Daoy (cell line): ENCODE measurements around the gene PARP8. TPM values are rescaled to one million over a fixed set of nuclear protein-coding genes. Genes with fewer than 3 reads are reported as not detected.
A peak's percentile ranks its signal among the peaks of the same experiment; 100 is the strongest.

Experiments used
- DNase-seq: peaks from one replicate; pipeline ENCODE4 v3.0.0-alpha.2; 2015; ENCODE audit warnings: low read depth
- total RNA-seq: library from RNA; depleted of rRNA; stranded (reverse); fragments of >200 nt; shearing (Covaris generic); gene quantifications from 2 replicates; pipeline ENCODE4 v1.2.3, GENCODE V29; 2014

Gene PARP8
- total RNA-seq, 1 experiment from 2014 or later = 9.5 TPM

- no peak for DNase-seq
Measured at GRCh38 chr5:50725800-50726474, 59.5 kb downstream of the PARP8 start.

- no peak for DNase-seq
Measured at GRCh38 chr5:50726475-50727148, 60.2 kb downstream of the PARP8 start.

GRCh38 chr5:50727149-50727496 is 60.7 kb downstream of the PARP8 start:
- DNase-seq = peak; percentile 82

- DNase-seq = no peak
Measured at GRCh38 chr5:50727845-50728244, 61.4 kb downstream of the PARP8 start.

- DNase-seq = no peak
Measured at GRCh38 chr5:50730336-50730735, 63.9 kb downstream of the PARP8 start.

- DNase-seq = no peak
Measured at GRCh38 chr5:50730841-50731240, 64.4 kb downstream of the PARP8 start.

- no peak for DNase-seq
Measured at GRCh38 chr5:50733741-50734140, 67.3 kb downstream of the PARP8 start.

GRCh38 chr5:50738864-50739263 is 72.4 kb downstream of the PARP8 start:
- no peak for DNase-seq

- DNase-seq = no peak
Measured at GRCh38 chr5:50740832-50741231, 74.4 kb downstream of the PARP8 start.

GRCh38 chr5:50744776-50745175 is 78.3 kb downstream of the PARP8 start:
- DNase-seq = peak; percentile 38

GRCh38 chr5:50745221-50745910 is 78.9 kb downstream of the PARP8 start:
- DNase-seq = no peak

- DNase-seq = no peak
Measured at GRCh38 chr5:50749181-50749580, 82.7 kb downstream of the PARP8 start.

GRCh38 chr5:50749873-50750272 is 83.4 kb downstream of the PARP8 start:
- no peak for DNase-seq

- peak; percentile 43 for DNase-seq
Measured at GRCh38 chr5:50751064-50751657, 84.7 kb downstream of the PARP8 start.

GRCh38 chr5:50752800-50753199 is 86.4 kb downstream of the PARP8 start:
- no peak for DNase-seq

- DNase-seq = no peak
Measured at GRCh38 chr5:50759526-50760270, 93.3 kb downstream of the PARP8 start.

- DNase-seq = no peak
Measured at GRCh38 chr5:50763351-50763750, 96.9 kb downstream of the PARP8 start.

GRCh38 chr5:50763846-50764245 is 97.4 kb downstream of the PARP8 start:
- DNase-seq = no peak

GRCh38 chr5:50766042-50766441 is 99.6 kb downstream of the PARP8 start:
- no peak for DNase-seq

GRCh38 chr5:50766462-50766861 is 100.0 kb downstream of the PARP8 start:
- no peak for DNase-seq

- DNase-seq = no peak
Measured at GRCh38 chr5:50766967-50767366, 100.5 kb downstream of the PARP8 start.

GRCh38 chr5:50767588-50767987 is 101.2 kb downstream of the PARP8 start:
- DNase-seq = no peak
